A204.1 (cell line): Measurements from ENCODE around the gene TERT.

Experiments
- FAIRE-seq: peaks from 2 replicates; lab custom pipeline; 2012; peaks lifted over from hg19 to GRCh38; lab: Jason Lieb, UNC

Gene TERT

DNA sequence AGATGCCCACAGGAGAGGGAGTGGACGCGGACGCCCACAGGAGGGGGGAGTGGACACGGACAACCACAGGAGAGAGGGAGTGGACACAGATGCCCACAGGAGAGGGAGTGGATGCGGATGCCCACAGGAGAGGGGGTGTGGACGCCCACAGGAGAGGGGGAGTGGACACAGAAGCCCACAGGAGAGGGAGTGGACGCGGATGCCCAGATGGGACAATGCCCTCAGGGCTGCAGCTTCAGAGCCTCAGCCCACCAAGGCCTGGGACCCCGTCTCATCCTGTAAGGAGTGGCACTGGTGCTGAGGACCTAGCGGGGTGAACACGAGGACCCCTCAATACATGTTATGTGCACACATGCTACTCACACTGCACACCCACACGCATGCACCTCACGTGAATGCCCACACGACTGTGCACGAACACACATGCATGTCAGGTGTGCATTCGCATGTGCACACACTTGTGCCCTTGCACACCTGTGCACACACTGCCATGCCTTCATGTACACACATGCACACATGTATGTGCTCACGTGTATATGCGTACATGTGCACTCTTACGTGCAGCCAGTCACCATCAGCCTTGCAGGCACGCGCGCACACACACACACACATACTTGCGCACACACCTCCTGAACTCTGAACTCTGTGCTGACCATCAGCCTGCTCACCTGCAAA lies 34.9 kb downstream of the TERT start:
- FAIRE-seq = no peak

DNA sequence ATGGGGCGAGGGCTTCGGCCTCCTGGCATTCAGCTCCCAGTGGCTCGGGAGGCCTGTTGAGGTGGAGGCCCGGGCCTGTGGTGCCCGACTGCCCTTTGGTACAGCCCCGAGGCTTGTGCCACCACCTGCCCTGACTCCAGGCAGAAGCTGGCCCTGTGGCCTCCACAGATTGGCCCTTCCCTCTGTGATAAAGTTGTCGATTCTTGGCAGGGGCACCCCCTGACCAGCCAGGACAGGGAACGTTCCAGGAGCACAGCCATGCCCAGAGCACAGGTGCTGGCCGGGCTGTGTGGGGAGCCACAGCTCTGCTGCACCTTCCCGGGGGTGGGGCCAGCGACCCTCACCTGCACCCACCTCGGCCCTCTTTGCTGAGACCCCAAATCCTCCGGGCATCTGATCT lies 37.0 kb downstream of the TERT start:
- FAIRE-seq = no peak

DNA sequence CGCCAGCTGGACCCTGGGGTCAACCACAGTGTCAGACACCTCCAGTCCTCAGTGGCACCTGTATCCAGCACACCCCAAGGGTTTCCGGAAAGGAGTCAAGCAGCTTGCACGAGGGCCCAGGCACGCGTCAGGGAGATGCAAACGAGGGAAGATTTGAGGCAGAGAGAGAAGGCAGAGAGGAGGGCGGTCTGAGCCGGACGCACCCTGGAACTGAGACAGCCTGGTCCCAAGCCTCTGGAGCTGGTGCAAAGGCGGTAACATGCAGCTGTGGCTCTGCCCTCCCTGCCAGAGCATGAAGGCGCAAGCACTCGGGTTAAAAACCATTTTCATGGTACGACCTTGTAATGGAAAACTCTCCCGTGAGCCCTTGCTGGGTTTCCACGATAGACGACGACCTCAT lies 37.5 kb downstream of the TERT start:
- no peak for FAIRE-seq

DNA sequence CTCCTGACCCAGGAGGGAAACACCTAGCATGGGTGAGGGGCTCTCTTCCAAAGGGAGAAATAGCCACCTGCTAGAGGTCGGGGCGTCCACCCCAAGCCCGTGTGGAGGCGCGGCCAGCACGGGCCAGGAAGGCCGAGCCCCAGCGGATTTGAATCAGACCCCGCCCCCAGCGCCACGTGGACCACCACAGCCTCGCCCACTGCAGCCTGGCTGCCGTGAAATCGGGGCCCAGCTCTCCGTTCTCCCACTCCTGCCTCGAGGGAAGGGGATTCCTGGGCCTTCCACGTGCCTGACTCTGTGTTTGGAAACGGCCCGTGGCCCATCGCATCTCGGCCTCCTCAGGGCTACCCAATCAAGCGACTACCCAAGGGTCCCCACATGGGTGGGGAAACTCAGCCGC lies 38.1 kb downstream of the TERT start:
- no peak for FAIRE-seq

DNA sequence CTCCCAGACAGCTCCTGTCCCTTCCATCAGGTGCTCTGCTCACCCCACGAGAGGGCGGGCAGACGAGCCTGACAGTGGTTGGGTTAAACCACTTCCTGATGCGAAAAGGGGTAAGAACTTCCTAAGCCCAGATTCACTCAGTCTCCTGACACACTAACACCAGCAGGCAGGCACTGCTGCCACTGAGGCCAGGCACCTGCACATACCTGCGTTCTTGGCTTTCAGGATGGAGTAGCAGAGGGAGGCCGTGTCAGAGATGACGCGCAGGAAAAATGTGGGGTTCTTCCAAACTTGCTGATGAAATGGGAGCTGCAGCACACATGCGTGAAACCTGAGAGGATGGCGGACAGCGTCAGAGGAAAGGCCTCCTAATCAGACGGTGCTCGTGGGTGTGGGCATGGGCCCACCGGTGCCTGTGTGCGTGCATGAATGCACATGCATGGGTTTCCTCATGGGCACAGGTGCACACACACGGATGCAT lies 39.7 kb downstream of the TERT start:
- FAIRE-seq = no peak

GRCh38 chr5:1254196-1254595 lies 40.7 kb downstream of the TERT start:
- FAIRE-seq = no peak

DNA sequence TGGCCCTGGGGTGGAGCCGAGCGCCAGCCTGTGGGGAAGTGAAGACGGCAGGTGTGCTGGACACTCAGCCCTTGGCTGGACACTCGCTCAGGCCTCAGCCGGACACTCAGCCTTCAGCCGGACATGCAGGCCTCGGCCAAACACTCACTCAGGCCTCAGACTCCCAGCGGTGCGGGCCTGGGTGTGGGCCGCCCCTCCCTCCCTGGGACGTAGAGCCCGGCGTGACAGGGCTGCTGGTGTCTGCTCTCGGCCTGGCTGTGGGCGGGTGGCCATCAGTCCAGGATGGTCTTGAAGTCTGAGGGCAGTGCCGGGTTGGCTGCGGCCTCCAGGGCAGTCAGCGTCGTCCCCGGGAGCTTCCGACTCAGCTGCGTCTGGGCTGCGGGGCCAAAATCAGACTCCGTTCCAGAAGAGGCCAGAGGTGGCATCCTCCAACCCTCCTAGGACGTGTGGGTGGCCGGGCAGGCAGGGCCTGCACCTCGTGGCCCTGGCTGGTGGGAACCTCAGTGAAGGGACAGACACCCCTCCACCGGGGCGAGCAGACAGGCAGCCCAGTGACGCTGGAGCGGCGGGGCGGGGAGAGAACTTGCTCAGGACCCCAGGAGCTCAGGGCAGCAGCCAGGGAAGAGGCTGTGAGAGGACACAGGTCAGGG lies 41.3 kb downstream of the TERT start:
- no peak for FAIRE-seq

GRCh38 chr5:1252681-1253080 lies 42.2 kb downstream of the TERT start:
- no peak for FAIRE-seq

DNA sequence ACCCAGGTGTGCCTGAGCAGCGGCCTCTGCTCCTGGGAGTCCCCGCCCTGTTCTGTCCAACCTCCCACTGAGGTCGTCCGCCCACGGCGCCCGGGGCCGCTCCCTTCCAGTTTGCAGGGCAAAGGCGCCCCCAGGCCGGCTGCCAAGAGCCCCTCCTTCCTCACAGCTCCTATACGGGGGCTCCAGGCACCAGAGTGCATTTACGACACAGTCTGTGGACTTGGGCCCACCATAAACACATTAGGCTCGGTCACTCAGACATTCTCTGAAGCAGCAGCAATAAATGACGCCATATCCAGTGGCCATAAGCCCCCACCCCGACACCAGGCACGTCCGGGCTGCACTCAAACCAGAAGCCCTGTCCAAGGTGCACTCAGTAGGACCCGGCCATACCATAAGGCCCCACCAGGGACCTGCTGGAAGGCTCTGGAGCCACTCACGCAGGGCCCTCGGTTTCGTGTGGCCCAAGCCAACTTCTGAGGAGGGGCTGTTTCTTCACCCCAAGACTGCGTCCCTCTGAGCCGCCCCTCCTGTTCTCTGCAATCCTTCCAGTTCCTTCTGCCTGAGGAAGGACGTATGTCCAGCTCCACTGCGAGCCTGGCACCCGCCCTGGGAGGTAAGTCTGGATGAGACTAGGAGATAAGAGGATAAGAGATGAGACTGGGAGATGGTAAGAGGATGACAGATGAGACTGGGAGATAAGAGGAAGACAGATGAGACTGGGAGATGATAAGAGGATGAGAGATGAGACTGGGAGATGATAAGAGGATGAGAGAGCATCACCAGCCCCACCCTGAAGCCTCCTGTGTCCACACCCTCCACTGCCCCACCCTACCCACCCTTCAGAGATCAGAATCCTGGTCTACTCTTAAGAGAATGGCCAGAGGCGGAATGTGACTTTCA lies 42.9 kb downstream of the TERT start:
- FAIRE-seq = no peak

- FAIRE-seq = no peak
Measured at GRCh38 chr5:1249366-1250280, 45.2 kb downstream of the TERT start.

DNA sequence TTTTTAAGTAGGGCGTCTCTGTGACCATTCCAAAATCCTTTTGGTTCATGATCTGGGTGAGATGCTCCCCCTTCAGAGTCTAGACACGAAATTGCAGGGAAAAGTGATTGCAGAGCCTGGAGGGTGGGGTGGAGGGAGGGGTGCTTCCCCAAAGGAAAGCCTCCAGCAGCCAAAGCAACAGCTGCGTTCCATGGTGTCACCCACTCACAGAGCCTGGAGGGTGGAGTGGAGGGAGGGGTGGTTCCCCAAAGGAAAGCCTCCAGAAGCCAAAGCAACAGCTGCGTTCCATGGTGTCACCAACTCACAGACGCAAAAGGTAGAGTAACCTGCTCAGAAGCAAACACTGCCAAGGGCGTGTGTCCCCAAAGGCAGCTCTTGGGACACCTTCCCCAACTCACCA lies 47.1 kb downstream of the TERT start:
- FAIRE-seq = no peak

GRCh38 chr5:1246711-1247431 lies 48.0 kb downstream of the TERT start:
- no peak for FAIRE-seq

DNA sequence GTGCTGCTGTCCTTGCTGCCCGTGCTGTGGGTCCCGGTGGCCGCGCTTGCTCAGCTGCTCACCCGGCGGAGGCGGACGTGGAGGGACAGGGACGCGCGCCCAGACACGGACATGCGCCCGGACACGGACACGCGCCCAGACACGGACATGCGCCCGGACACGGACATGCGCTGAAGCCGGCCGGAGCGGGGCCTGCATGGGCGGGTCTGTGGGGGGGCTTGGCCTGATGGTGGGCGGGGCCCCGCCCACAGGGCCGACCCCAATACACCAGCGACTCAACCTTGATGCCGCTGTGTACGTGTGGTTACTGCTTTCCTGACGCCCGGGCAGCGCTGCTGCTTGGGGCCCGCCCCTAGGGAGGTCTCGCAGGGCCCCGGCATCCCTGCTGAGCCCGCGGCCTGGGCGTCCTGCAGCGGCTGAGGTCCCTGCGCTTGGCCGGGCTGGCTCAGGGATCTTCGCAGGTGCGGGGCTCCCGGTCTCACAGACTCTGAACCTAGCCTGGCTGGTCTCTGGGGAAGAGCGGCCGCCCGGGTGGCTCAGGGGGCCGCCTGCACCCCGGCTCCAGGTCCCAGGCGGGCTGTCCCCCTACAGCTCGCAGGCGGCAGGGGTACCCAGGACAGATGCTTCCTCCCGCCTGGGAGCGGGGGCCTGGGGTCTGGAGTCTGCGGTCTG lies 48.8 kb downstream of the TERT start:
- no peak for FAIRE-seq

- no peak for FAIRE-seq
Measured at GRCh38 chr5:1244976-1245375, 49.9 kb downstream of the TERT start.

GRCh38 chr5:1244255-1244654 lies 50.6 kb downstream of the TERT start:
- FAIRE-seq = no peak

GRCh38 chr5:1243487-1244130 lies 51.3 kb downstream of the TERT start:
- no peak for FAIRE-seq

GRCh38 chr5:1242733-1243486 lies 52.0 kb downstream of the TERT start:
- no peak for FAIRE-seq

DNA sequence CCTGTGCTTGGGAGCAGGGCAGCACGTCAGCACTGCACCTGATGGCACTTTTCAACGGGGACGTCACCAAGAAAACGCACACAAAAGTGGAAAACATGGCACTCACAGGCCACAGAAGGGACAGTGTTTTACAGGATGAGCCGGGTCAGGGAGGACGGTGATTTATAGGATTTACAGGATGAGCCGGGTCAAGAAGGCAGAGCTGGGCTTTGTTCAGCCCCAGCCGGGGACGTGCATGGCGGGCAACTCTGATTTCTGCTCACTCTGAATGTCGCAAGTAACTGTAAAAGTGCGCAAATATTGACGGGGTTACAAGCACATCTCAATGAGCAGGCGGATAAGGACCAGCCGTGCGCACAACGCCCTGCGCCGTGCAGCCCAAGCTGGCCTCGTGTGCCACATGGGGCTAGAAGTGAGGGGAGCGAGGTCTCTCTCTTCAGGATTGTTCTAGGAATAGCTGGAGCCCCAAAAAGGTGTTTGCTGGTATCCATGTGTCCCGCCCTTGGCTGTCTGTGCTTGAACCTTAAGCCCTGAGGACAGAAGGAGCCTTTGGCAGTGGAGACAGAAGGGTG lies 53.3 kb downstream of the TERT start:
- FAIRE-seq = no peak
